NT2/D1 (cell line): ENCODE measurements around the gene SLC22A2.

Source experiments
- DNase-seq: peaks from one replicate; pipeline ENCODE4 v3.0.0-alpha.2; 2011; ENCODE audit warnings: low read depth, low spot score
- H3K27me3 ChIP-seq: 2 replicates; pipeline ENCODE4 v1.6.0; 2011; ENCODE audit warnings: mild to moderate bottlenecking; ENCODE audit not compliant: insufficient read length, insufficient read depth
- H3K36me3 ChIP-seq: 2 replicates; pipeline ENCODE4 v1.6.1; 2011; ENCODE audit warnings: mild to moderate bottlenecking, low read length, mixed read lengths; ENCODE audit not compliant: insufficient read depth, insufficient read length
- H3K4me1 ChIP-seq: 2 replicates; pipeline ENCODE4 v1.5.1; 2011; ENCODE audit not compliant: insufficient read depth, insufficient read length
- H3K4me3 ChIP-seq: 2 replicates; pipeline ENCODE4 v1.5.1; 2011; ENCODE audit warnings: low read depth; ENCODE audit not compliant: insufficient read length
- H3K9ac ChIP-seq: 2 replicates; pipeline ENCODE4 v1.6.0; 2011; ENCODE audit warnings: low read depth; ENCODE audit not compliant: insufficient read length
- H3K9me3 ChIP-seq: 2 replicates; pipeline ENCODE4 v1.5.1; 2011; ENCODE audit warnings: mild to moderate bottlenecking, low read length; ENCODE audit not compliant: insufficient read depth
- SUZ12 ChIP-seq: IDR thresholded peaks from 2 replicates; pipeline ENCODE4 v1.6.1; 2011; ENCODE audit not compliant: insufficient read length, insufficient read depth; ENCODE audit errors: extremely low read depth
- YY1 ChIP-seq: IDR thresholded peaks from 2 replicates; pipeline ENCODE4 v1.6.1; 2011; ENCODE audit not compliant: insufficient read length, insufficient read depth
- ZNF274 ChIP-seq: IDR thresholded peaks from 2 replicates; pipeline ENCODE4 v1.6.1; 2011; ENCODE audit warnings: mild to moderate bottlenecking, low read depth, low read length

The SLC22A2 gene

GRCh38 chr6:160227769-160228161 lies 30.9 kb downstream of the SLC22A2 start:
- Histone ChIP-seq H3K27me3 (no peaks in the 10 kb centered on the region), H3K4me3 (no peak overlapping the region), H3K9me3 (peaks cover 32% of the 10 kb centered on the region), H3K4me1 (no peaks in the 10 kb centered on the region), H3K36me3 (no peaks in the 10 kb centered on the region), H3K9ac (no peak overlapping the region)
- no peak for DNase-seq
- no peak for TF ChIP-seq SUZ12

- TF ChIP-seq SUZ12, result no peak
- TF ChIP-seq YY1, result no peak
- TF ChIP-seq ZNF274, result no peak
- no peak overlapping the region for H3K9ac ChIP-seq
- H3K4me1 ChIP-seq, result no peaks in the 10 kb centered on the region
- H3K27me3 ChIP-seq, result no peaks in the 10 kb centered on the region
- peaks cover 32% of the 10 kb centered on the region for H3K9me3 ChIP-seq
- DNase-seq, result no peak
- no peak overlapping the region for H3K4me3 ChIP-seq
- H3K36me3 ChIP-seq, result no peaks in the 10 kb centered on the region
These were observed 31.4 kb downstream of the SLC22A2 start for GRCh38 chr6:160227038-160227768.

DNA sequence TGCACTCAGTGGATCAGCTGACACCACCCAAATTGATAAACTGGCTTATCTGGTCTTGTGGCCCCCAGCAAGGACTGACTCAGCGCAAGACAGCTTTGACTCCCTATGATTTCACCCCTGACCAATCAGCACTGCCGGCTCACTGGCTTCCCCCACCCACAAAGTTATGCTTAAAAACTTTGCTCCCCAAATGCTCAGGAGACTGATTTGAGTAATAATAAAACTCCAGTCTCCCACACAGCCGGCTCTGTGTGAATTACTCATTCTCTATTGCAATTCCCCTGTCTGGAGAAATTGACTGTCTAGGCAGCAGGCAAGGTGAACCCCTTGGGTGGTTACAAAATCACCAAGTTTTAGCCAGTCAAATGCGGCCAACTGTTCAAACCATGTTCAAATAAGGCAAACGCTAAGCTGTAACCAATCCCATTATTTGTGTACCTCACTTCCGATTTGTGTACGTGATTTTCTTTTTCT lies 32.5 kb downstream of the SLC22A2 start:
- Histone ChIP-seq H3K27me3 (no peaks in the 10 kb centered on the region), H3K4me1 (peaks cover 3% of the 10 kb centered on the region), H3K9ac (no peak overlapping the region)

DNA sequence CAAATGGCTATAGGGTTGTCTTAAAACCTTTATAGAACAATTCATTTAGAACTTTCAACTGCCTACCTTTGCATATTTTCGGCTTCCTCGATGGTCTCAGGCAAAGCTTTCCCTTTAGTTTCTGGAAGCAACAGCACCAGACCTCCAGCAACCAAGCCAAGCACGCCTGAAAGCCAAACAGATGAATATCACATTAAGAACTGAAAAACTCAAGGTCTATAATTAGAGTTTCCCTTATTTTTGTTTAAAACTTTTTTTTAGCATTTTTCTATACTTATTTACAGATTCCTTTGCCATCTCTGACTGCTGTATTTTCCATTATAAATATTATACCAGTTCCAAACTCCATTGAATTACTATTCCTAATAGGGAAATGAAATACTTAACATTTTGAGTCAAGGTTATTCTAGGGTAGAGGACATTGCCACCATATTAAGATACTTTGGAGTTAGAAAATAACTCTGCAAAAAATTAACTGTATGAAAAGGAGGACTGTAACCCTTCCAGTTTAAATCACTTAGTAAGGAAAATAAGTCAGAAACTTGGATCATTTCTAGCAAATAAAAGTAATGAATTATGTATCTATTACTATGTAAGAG lies 33.9 kb downstream of the SLC22A2 start:
- H3K36me3 ChIP-seq, result no peaks in the 10 kb centered on the region
- no peaks in the 10 kb centered on the region for H3K27me3 ChIP-seq
- no peak for DNase-seq
- no peak overlapping the region for H3K9ac ChIP-seq
- TF ChIP-seq YY1, result no peak
- no peak for TF ChIP-seq ZNF274
- no peak for TF ChIP-seq SUZ12
- peaks cover 32% of the 10 kb centered on the region for H3K9me3 ChIP-seq
- H3K4me3 ChIP-seq, result no peak overlapping the region
- H3K4me1 ChIP-seq, result peaks cover 3% of the 10 kb centered on the region

More for the DNA sequence above, 32.5 kb downstream of the SLC22A2 start:
- H3K9me3 ChIP-seq, result peaks cover 32% of the 10 kb centered on the region
- no peak for TF ChIP-seq SUZ12
- no peak for TF ChIP-seq ZNF274
- no peak for TF ChIP-seq YY1
- no peak for DNase-seq
- H3K36me3 ChIP-seq, result no peaks in the 10 kb centered on the region
- H3K4me3 ChIP-seq, result no peak overlapping the region

- DNase-seq, result no peak
- TF ChIP-seq SUZ12 (no peak), YY1 (no peak), ZNF274 (no peak)
These were observed 36.1 kb downstream of the SLC22A2 start for GRCh38 chr6:160222491-160222890.

GRCh38 chr6:160221918-160222317 lies 36.7 kb downstream of the SLC22A2 start:
- TF ChIP-seq YY1 (no peak), ZNF274 (no peak), SUZ12 (no peak)
- Histone ChIP-seq H3K27me3 (no peaks in the 10 kb centered on the region), H3K9ac (no peak overlapping the region), H3K4me3 (no peak overlapping the region), H3K4me1 (peaks cover 3% of the 10 kb centered on the region), H3K36me3 (no peaks in the 10 kb centered on the region), H3K9me3 (peaks cover 11% of the 10 kb centered on the region)
- no peak for DNase-seq

More at GRCh38 chr6:160222491-160222890, 36.1 kb downstream of the SLC22A2 start:
- no peak overlapping the region for H3K9ac ChIP-seq
- no peaks in the 10 kb centered on the region for H3K36me3 ChIP-seq
- peaks cover 17% of the 10 kb centered on the region for H3K9me3 ChIP-seq
- H3K4me3 ChIP-seq, result no peak overlapping the region
- no peaks in the 10 kb centered on the region for H3K27me3 ChIP-seq
- peaks cover 3% of the 10 kb centered on the region for H3K4me1 ChIP-seq

- no peaks in the 10 kb centered on the region for H3K36me3 ChIP-seq
- H3K4me1 ChIP-seq, result peaks cover 3% of the 10 kb centered on the region
- peaks cover 6% of the 10 kb centered on the region for H3K9me3 ChIP-seq
- TF ChIP-seq YY1 (no peak), ZNF274 (no peak), SUZ12 (no peak)
- H3K4me3 ChIP-seq, result no peak overlapping the region
- no peak for DNase-seq
- no peaks in the 10 kb centered on the region for H3K27me3 ChIP-seq
- H3K9ac ChIP-seq, result no peak overlapping the region
These were observed 37.2 kb downstream of the SLC22A2 start for GRCh38 chr6:160221423-160221822.
